ENCODE measurements around the gene ZNF124. TPM values are rescaled to one million over a fixed set of nuclear protein-coding genes. Genes with fewer than 3 reads are reported as not detected.
A peak's percentile ranks its signal among the peaks of the same experiment; 100 is the strongest.

The ZNF124 gene
- total and polyA plus RNA-seq, 2 of the 13 experiments (the other 11 are each of a cell fraction or from before 2014, with no cell fraction given), result 9.7 to 134 TPM

DNA sequence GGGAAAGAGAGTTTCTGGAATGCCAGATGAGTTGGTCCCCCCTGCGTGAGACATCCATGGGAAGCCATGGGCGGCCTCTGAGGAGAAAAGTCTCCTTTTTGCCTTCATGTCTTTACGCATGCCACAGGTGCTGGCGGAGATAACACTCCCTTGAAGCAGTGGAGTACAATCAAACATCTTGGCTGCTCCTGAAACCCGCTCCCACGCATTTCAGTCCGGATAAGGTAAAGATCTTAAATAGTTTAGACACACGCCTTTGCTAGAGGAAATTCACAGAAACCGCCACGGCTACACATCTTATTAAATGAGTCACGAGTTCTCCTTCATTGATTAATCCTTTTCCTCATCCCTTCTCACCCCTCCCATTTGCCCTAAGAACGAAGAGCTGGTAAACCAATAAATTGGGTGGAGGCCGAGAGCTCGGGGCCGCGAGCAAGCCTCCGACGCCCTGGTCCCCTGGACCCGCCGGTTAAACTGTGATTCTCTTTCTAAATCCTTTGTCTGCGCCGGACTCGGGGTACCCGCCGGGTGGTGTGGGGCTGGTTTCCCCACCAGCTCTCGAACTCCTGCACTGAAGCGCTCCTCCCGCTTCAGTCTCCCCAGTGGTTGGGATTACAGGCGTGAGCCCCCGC, 61.1 kb downstream of the ZNF124 start:
- ChIA-PET POLR2A (no interaction called here), CTCF (ENCODE audit: low intra/inter-chr PET ratio, low total read pairs) (no interaction called here)
- intact Hi-C loops (cut with micrococcal nuclease; ENCODE audit: unreplicated experiment), result loop anchor here (5.0 to 10.0 kb wide), 4 partner anchors 103 to 222 kb away; partner anchors contain the start of genes AHCTF1, ZNF496 and ZNF695
- FAIRE-seq (no peak), ATAC-seq (no peak), DNase-seq (ENCODE audit: low spot score) (no peak)
- H3K4me2 ChIP-seq (ENCODE audit: low read depth, low read length), result peak overlapping the region; percentile 83
- H3K27me3 ChIP-seq (ENCODE audit: control insufficient read depth in 1 of 2, insufficient read depth in 2 of 2, low read length in 2 of 2), result no peaks in the 10 kb centered on the region
- no peaks in the 10 kb centered on the region for H3K9me3 ChIP-seq (ENCODE audit: low read length)
- H3K79me2 ChIP-seq (ENCODE audit: insufficient read depth, low read length), result peaks cover 4% of the 10 kb centered on the region
- peak overlapping the region; percentile 79 for H3K9ac ChIP-seq (ENCODE audit: insufficient read depth, low read depth, low read length)
- H4K20me1 ChIP-seq (ENCODE audit: insufficient read depth, low read length), result no peaks in the 10 kb centered on the region
- H3K4me1 ChIP-seq (ENCODE audit: insufficient read depth, low read length), result peaks cover 46% of the 10 kb centered on the region
- in situ Hi-C loops (cut with HindIII; ENCODE audit: extremely low pct_ligation_motif_present, low pct_unique_long_range_greater_than_20kb), result no loop called here
- H3K27ac ChIP-seq (ENCODE audit: extremely low read length, insufficient read depth, low read length), result peak overlapping the region; percentile 85
- H3K36me3 ChIP-seq (replicated peaks in 1 of 2; ENCODE audit: control insufficient read depth in 1 of 2, insufficient read depth in 2 of 2, low read length in 2 of 2), result no peaks in the 10 kb centered on the region
- H3K4me3 ChIP-seq (replicated peaks in 1 of 3; ENCODE audit: insufficient read depth in 1 of 3, low read depth in 2 of 3, low read length in 3 of 3), result peak overlapping the region; percentile 71 to 82 (median 77)
- 52% methylated on average over 30 of the region's 30 CpGs for WGBS (ENCODE audit: low lambda C conversion rate)
- TSS peak; percentile 58 for BruUV-seq (replicated peaks)
- no peak overlapping the region for H2AFZ ChIP-seq (ENCODE audit: low read length)
- TF ChIP-seq MED13 (CRISPR knock-in tag; IDR thresholded peaks at IDR 0.05), result no peak
- 0 out of 2 replicates have a peak, but pooled peaks have one; percentile 26 for TF ChIP-seq ZBTB38 (CRISPR knock-in tag; IDR thresholded peaks at IDR 0.05)
- TF ChIP-seq RBM39 (IDR thresholded peaks at IDR 0.05; ENCODE audit: low read depth, low read length, poor library complexity, severe bottlenecking), result peak; percentile 24
- TF ChIP-seq ZSCAN21 (CRISPR knock-in tag; IDR thresholded peaks at IDR 0.05; ENCODE audit: borderline replicate concordance), result 0 out of 2 replicates have a peak, but pooled peaks have one; percentile 6
- TF ChIP-seq, protein P1, sequence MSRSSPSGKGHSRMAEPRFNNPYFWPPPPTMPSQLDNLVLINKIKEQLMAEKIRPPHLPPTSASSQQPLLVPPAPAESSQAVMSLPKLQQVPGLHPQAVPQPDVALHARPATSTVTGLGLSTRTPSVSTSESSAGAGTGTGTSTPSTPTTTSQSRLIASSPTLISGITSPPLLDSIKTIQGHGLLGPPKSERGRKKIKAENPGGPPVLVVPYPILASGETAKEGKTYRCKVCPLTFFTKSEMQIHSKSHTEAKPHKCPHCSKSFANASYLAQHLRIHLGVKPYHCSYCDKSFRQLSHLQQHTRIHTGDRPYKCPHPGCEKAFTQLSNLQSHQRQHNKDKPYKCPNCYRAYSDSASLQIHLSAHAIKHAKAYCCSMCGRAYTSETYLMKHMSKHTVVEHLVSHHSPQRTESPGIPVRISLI (CRISPR knock-in tag; IDR thresholded peaks at IDR 0.05; ENCODE audit: borderline replicate concordance), result no peak
- TF ChIP-seq ATRX (CRISPR knock-in tag; IDR thresholded peaks at IDR 0.05; ENCODE audit: borderline replicate concordance), result no peak
- TF ChIP-seq, protein P2, sequence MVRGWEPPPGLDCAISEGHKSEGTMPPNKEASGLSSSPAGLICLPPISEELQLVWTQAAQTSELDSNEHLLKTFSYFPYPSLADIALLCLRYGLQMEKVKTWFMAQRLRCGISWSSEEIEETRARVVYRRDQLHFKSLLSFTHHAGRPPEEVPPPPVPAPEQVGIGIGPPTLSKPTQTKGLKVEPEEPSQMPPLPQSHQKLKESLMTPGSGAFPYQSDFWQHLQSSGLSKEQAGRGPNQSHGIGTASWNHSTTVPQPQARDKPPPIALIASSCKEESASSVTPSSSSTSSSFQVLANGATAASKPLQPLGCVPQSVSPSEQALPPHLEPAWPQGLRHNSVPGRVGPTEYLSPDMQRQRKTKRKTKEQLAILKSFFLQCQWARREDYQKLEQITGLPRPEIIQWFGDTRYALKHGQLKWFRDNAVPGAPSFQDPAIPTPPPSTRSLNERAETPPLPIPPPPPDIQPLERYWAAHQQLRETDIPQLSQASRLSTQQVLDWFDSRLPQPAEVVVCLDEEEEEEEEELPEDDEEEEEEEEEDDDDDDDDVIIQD (CRISPR knock-in tag; IDR thresholded peaks at IDR 0.05; ENCODE audit: low read depth), result no peak
- no peak for TF ChIP-seq ZNF343 (CRISPR knock-in tag; IDR thresholded peaks at IDR 0.05)
- TF ChIP-seq SP4 (CRISPR knock-in tag; IDR thresholded peaks at IDR 0.05), result no peak
- TF ChIP-seq ZNF878 (CRISPR knock-in tag; IDR thresholded peaks at IDR 0.05), result peak; percentile 51; the same call in 1 of the 2 replicates
- TF ChIP-seq KAT8 (CRISPR knock-in tag; IDR thresholded peaks at IDR 0.05), result peak; percentile 19; the same call in 1 of the 2 replicates
- TF ChIP-seq, protein P3, sequence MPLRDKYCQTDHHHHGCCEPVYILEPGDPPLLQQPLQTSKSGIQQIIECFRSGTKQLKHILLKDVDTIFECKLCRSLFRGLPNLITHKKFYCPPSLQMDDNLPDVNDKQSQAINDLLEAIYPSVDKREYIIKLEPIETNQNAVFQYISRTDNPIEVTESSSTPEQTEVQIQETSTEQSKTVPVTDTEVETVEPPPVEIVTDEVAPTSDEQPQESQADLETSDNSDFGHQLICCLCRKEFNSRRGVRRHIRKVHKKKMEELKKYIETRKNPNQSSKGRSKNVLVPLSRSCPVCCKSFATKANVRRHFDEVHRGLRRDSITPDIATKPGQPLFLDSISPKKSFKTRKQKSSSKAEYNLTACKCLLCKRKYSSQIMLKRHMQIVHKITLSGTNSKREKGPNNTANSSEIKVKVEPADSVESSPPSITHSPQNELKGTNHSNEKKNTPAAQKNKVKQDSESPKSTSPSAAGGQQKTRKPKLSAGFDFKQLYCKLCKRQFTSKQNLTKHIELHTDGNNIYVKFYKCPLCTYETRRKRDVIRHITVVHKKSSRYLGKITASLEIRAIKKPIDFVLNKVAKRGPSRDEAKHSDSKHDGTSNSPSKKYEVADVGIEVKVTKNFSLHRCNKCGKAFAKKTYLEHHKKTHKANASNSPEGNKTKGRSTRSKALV (CRISPR knock-in tag; IDR thresholded peaks at IDR 0.05), result no peak
- no peak for TF ChIP-seq JUNB (CRISPR knock-in tag; IDR thresholded peaks at IDR 0.05; ENCODE audit: borderline replicate concordance)
- 0 out of 2 replicates have a peak, but pooled peaks have one; percentile 50 for TF ChIP-seq ZNF230 (CRISPR knock-in tag; IDR thresholded peaks at IDR 0.05)
- no peak for TF ChIP-seq RFX5 (IDR thresholded peaks at IDR 0.05; ENCODE audit: low read depth, low read length)
- TF ChIP-seq, protein P4, sequence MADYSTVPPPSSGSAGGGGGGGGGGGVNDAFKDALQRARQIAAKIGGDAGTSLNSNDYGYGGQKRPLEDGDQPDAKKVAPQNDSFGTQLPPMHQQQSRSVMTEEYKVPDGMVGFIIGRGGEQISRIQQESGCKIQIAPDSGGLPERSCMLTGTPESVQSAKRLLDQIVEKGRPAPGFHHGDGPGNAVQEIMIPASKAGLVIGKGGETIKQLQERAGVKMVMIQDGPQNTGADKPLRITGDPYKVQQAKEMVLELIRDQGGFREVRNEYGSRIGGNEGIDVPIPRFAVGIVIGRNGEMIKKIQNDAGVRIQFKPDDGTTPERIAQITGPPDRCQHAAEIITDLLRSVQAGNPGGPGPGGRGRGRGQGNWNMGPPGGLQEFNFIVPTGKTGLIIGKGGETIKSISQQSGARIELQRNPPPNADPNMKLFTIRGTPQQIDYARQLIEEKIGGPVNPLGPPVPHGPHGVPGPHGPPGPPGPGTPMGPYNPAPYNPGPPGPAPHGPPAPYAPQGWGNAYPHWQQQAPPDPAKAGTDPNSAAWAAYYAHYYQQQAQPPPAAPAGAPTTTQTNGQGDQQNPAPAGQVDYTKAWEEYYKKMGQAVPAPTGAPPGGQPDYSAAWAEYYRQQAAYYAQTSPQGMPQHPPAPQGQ (CRISPR knock-in tag; IDR thresholded peaks at IDR 0.05; ENCODE audit: borderline replicate concordance), result no peak
- 0 out of 2 replicates have a peak, but pooled peaks have one; percentile 7 for TF ChIP-seq ZNF234 (CRISPR knock-in tag; conservative IDR thresholded peaks at IDR 0.05)

All from HepG2 (cell line).